ENCODE results near the gene LMF1. TPM values are rescaled to one million over a fixed set of nuclear protein-coding genes. Genes with fewer than 3 reads are reported as not detected.

Gene LMF1
- total and polyA plus RNA-seq, 2 of the 8 experiments (the other 6 are each of a cell fraction or from before 2014, with no cell fraction given), result 3.5 to 9.1 TPM

DNA sequence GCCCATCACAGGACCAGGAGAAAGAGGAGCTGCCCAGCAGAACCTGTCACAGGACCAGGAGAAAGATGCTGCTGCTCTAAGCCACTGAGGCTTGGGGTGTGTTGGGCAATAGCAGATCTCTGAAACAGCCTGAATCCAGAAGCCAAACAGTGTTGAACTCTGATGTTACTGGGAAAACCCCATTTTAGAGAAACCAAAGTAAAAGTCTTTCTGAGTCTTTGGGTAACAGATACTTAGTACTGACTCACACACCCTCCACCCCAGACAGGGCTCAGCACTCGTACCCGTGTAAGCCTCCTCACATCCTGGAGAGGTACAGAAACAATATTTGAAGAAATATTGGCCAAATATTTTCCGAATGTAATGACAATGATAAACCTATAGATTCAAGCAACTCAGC is 87.4 kb downstream of the LMF1 start:
- Histone ChIP-seq H2AFZ (ENCODE audit: low read length) (no peak overlapping the region), H2BK20ac (ENCODE audit: low read length) (no peak overlapping the region), H3K79me2 (ENCODE audit: control insufficient read depth in 1 of 2, insufficient read depth in 2 of 2, low read length in 2 of 2) (no peaks in the 10 kb centered on the region), H3K9me3 (ENCODE audit: insufficient read depth in 2 of 2, low read depth in 1 of 2, low read length in 1 of 2) (peaks cover 0 to 9% of the 10 kb centered on the region in 2 experiments; a peak in 2 of 4 replicates), H4K91ac (replicated peaks; ENCODE audit: insufficient read length, low read length) (no peak overlapping the region), H3K27ac (ENCODE audit: low read depth, low read length) (no peak overlapping the region), H2BK120ac (replicated peaks; ENCODE audit: low read depth, low read length) (no peak overlapping the region), H3K23me2 (ENCODE audit: low read depth, low read length) (no peaks in the 10 kb centered on the region; the same call in 1 of the 2 replicates), H4K5ac (ENCODE audit: insufficient read length, low read depth, low read length) (no peak overlapping the region), H2AK5ac (ENCODE audit: low read depth, low read length) (no peak overlapping the region), H3K9ac (replicated peaks in 1 of 4; ENCODE audit: extremely low read depth in 1 of 4, low read depth in 3 of 4, low read length in 3 of 4) (no peak overlapping the region), H3K4me2 (ENCODE audit: insufficient read depth in 1 of 2, low read depth in 2 of 2, low read length in 2 of 2) (no peak overlapping the region), H3K79me1 (ENCODE audit: low read depth, low read length) (no peaks in the 10 kb centered on the region), H3K56ac (replicated peaks; ENCODE audit: insufficient read length, low read depth, low read length) (no peak overlapping the region), H3K27me3 (replicated peaks in 1 of 4; ENCODE audit: control insufficient read depth in 3 of 4, extremely low read depth in 1 of 4, insufficient read depth in 3 of 4, low read length in 3 of 4) (no peaks in the 10 kb centered on the region; a peak in 1 of 7 replicates), H3K4ac (replicated peaks; ENCODE audit: insufficient read length, low read depth, low read length) (no peak overlapping the region), H2BK5ac (ENCODE audit: low read depth, low read length) (no peak overlapping the region), H3K4me3 (ENCODE audit: extremely low read depth in 1 of 4, insufficient read depth in 2 of 4, low read depth in 3 of 4, low read length in 4 of 4) (no peak overlapping the region), H3K18ac (ENCODE audit: extremely low read depth, low read length) (no peak overlapping the region), H3K23ac (ENCODE audit: insufficient read length) (no peak overlapping the region), H2BK15ac (ENCODE audit: low read length) (no peak overlapping the region), H3K36me3 (ENCODE audit: control insufficient read depth in 2 of 4, insufficient read depth in 4 of 4, low read length in 3 of 4) (no peaks in the 10 kb centered on the region), H4K8ac (ENCODE audit: extremely low read depth, insufficient read depth, low read length) (no peak overlapping the region), H4K20me1 (replicated peaks in 1 of 2; ENCODE audit: control insufficient read depth in 1 of 2, insufficient read depth in 2 of 2, low read length in 2 of 2) (peaks cover 0 to 2% of the 10 kb centered on the region in 2 experiments), H3K4me1 (replicated peaks in 1 of 4; ENCODE audit: control insufficient read depth in 3 of 4, insufficient read depth in 4 of 4, low read length in 3 of 4) (peaks cover 0 to 15% (median 7%) of the 10 kb centered on the region in 4 experiments; a peak in 5 of 7 replicates), H2BK12ac (ENCODE audit: low read depth, low read length) (no peak overlapping the region), H3K14ac (ENCODE audit: insufficient read length) (no peak overlapping the region)
- DNase-seq (ENCODE audit: low read depth in 1 of 2, low spot score in 2 of 2) (no peak), FAIRE-seq (no peak)
- CTCF ChIA-PET (ENCODE audit: partially characterized antibody), result no interaction called here
- 90% methylated on average over 3 of the region's 3 CpGs; no CpG with 5 or more reads in 1 of the 2 experiments for WGBS, 2 experiments (ENCODE audit: extremely low coverage in 1 of 2, insufficient coverage in 1 of 2, insufficient read length in 1 of 2, insufficient replicate concordance in 2 of 2, low coverage in 1 of 2, low lambda C conversion rate in 2 of 2, missing lambda C conversion rate in 1 of 2)
- POLR2A ChIA-PET (ENCODE audit: partially characterized antibody), result no interaction called here
- no peak for TF ChIP-seq FOSL1 (IDR thresholded peaks at IDR 0.05; ENCODE audit: insufficient read depth, low read depth, low read length)
- TF ChIP-seq, protein P1, sequence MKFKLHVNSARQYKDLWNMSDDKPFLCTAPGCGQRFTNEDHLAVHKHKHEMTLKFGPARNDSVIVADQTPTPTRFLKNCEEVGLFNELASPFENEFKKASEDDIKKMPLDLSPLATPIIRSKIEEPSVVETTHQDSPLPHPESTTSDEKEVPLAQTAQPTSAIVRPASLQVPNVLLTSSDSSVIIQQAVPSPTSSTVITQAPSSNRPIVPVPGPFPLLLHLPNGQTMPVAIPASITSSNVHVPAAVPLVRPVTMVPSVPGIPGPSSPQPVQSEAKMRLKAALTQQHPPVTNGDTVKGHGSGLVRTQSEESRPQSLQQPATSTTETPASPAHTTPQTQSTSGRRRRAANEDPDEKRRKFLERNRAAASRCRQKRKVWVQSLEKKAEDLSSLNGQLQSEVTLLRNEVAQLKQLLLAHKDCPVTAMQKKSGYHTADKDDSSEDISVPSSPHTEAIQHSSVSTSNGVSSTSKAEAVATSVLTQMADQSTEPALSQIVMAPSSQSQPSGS (IDR thresholded peaks at IDR 0.05; ENCODE audit: low read length), result no peak
- no peak for TF ChIP-seq SP2 (IDR thresholded peaks at IDR 0.05; ENCODE audit: low read length)
- no peak for TF ChIP-seq JUND (IDR thresholded peaks at IDR 0.05; ENCODE audit: low read length)
- no peak for TF ChIP-seq CBX8 (IDR thresholded peaks at IDR 0.05; ENCODE audit: borderline replicate concordance, low read depth, low read length)
- TF ChIP-seq POLR2AphosphoS5 (IDR thresholded peaks at IDR 0.05; ENCODE audit: low read depth, low read length), result no peak
- TF ChIP-seq ZNF274 (IDR thresholded peaks at IDR 0.05; ENCODE audit: borderline replicate concordance, extremely low read depth, low read length), result no peak
- TF ChIP-seq NANOG (IDR thresholded peaks at IDR 0.05; ENCODE audit: insufficient read depth, low read depth, low read length, poor library complexity, severe bottlenecking), result no peak
- no peak for TF ChIP-seq CHD2 (IDR thresholded peaks at IDR 0.05; ENCODE audit: low read length)
- TF ChIP-seq EZH2 (IDR thresholded peaks at IDR 0.05; ENCODE audit: low read depth, low read length, severe bottlenecking), result no peak
- TF ChIP-seq ASH2L (IDR thresholded peaks at IDR 0.05; ENCODE audit: low read length), result no peak
- no peak for TF ChIP-seq SP1 (IDR thresholded peaks at IDR 0.05; ENCODE audit: low read depth, low read length)
- no peak for TF ChIP-seq YY1 (IDR thresholded peaks at IDR 0.05; ENCODE audit: low read depth, low read length)
- TF ChIP-seq RXRA (IDR thresholded peaks at IDR 0.05; ENCODE audit: insufficient read depth, low read depth, low read length), result no peak

Measured in H1 (cell line).